NB4 (cell line): ENCODE measurements around the gene MAPK8IP2.

ENCODE experiments used
- DNase-seq: peaks from one replicate; pipeline ENCODE4 v3.0.0; 2010; ENCODE audit warnings: low read depth
- H3K4me3 ChIP-seq: one replicate; pipeline ENCODE4 v1.5.1; 2011; ENCODE audit warnings: mild to moderate bottlenecking, low read depth, low read length, moderate library complexity
- MYC ChIP-seq: IDR thresholded peaks from 2 replicates; pipeline ENCODE4 v1.6.1; 2011; ENCODE audit warnings: low read depth, low read length
- POLR2A ChIP-seq: IDR thresholded peaks from 2 replicates; pipeline ENCODE4 v1.6.1; 2011; ENCODE audit warnings: mild to moderate bottlenecking; ENCODE audit not compliant: insufficient read length; ENCODE audit errors: extremely low read depth
- TF ChIP-seq, protein P1 (sequence below): IDR thresholded peaks from one replicate; pipeline ENCODE4 v1.5.1; 2012; ENCODE audit warnings: low read depth, low read length
- TF ChIP-seq, protein P2 (sequence below): IDR thresholded peaks from 2 replicates; pipeline ENCODE4 v1.6.1; 2011; ENCODE audit warnings: low read depth, low read length

Gene MAPK8IP2

DNA sequence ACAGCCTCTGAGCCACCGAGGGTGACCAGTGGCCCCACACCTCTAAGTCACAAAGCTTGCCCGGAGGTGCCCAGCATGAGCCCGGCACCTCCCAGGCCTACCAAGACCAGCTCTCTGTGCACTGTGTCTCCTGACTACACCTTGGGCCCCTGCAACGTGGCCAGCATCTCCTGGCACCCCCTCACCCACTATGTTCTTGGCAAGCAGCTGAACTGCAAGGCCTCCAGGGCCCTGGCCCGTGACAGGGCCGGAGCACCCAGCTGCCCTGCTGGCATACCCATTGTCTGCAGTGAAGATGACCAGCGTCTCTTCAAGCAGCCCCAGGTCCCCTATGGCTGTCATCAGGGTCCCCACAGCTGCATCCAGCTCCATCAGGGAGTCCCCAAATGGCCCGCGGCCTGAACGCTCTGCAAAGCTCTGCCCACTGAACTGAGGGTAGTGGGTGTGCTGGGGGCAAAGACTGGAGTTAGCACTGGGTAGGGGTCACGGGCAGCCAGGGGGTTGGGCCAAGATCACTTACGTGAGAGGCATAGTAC lies 25.8 kb downstream of the MAPK8IP2 start:
- no peak overlapping the region for H3K4me3 ChIP-seq
- TF ChIP-seq POLR2A = no peak
- no peak for TF ChIP-seq MYC
- TF ChIP-seq, protein P1, sequence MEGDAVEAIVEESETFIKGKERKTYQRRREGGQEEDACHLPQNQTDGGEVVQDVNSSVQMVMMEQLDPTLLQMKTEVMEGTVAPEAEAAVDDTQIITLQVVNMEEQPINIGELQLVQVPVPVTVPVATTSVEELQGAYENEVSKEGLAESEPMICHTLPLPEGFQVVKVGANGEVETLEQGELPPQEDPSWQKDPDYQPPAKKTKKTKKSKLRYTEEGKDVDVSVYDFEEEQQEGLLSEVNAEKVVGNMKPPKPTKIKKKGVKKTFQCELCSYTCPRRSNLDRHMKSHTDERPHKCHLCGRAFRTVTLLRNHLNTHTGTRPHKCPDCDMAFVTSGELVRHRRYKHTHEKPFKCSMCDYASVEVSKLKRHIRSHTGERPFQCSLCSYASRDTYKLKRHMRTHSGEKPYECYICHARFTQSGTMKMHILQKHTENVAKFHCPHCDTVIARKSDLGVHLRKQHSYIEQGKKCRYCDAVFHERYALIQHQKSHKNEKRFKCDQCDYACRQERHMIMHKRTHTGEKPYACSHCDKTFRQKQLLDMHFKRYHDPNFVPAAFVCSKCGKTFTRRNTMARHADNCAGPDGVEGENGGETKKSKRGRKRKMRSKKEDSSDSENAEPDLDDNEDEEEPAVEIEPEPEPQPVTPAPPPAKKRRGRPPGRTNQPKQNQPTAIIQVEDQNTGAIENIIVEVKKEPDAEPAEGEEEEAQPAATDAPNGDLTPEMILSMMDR = no peak
- TF ChIP-seq, protein P2, sequence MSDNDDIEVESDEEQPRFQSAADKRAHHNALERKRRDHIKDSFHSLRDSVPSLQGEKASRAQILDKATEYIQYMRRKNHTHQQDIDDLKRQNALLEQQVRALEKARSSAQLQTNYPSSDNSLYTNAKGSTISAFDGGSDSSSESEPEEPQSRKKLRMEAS = no peak
- no peak for DNase-seq

DNA sequence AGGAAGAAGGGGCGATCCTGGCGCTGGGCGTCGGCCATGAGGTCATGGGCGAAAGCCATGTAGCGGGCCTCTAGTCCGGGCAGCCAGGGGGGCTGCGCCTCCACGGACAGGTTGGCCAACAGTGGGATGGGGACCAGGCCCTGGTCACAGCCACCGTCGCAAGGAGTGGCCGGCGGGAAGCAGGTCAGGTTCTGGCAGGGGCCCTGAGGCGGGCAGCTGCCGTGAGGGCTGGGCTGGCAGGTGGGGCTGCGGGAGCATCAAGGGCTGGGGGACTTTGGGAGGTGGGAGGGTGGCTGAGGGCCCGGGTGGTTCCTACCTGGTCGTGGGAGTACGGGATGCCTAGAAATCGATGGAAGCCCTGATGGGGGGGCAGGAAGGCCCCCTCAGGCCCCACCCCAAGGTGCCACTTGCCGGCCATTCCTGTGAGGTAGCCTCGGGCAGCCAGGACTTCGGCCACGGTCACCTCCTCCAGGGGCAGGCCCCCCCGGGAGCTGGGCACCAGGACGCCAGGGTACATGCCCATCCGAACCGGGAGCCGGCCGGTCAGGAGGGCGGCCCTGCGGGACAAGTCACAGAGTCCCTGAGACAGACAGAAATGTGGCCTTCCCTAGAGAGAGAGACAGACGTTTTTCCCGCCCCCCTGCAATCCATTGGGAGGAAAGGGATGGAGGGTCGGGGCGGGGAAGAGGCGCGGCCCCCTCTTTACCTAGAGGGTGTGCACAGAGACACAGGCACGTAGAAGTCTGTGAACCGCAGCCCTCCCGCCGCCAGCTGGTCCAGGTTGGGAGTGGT lies 26.5 kb downstream of the MAPK8IP2 start:
- TF ChIP-seq, protein P2 = no peak
- TF ChIP-seq POLR2A (no peak), MYC (no peak)
- TF ChIP-seq, protein P1 = no peak
- DNase-seq = no peak
- peak overlapping the region; percentile 64 for H3K4me3 ChIP-seq

DNA sequence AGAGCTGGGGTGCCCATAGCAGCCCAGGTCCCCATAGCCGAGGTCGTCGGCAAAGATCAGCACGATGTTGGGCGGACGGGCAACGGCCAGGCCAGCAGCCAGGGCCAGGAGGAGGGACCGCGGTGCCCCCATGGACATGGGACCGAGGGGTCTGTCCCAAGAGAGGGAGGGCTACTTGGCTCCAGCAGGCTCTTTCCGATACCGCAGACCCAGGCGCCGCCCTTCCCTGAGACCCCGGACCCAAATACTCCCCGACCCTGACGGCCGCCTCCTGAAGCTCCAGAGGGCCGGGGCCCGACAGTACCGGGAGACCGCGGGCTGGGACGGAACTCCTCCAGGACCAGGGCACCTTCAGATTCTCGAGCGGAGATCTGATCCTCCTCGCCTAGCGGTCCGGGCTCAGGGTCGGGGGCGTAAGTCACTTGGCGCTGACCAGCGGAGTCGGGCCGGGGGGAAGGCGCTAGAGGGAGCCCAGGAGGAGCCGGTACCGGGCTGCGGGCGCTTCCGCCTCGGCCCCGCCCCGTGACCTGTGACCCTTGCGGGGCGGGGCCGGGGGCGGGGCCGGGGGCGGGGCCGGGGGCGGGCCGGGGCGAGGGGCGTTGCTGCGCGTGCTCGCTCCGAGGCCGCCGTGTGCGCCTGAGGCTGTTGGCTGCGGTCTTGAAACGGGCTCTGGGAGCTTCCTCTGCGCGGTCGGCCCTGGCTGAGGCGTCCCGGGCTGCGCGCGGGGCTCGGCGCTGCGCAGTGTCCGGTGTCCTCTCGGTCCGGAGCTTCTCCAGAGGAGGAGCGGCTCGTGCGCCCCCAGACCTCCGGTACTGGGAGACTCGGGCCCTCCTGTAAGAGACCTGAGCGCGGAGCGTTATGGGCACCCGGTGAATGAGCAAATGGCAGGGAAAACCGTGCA lies 27.3 kb downstream of the MAPK8IP2 start, which contains the start of gene ARSA:
ARSA (minus strand) TSS at position 511 of the 901 bp plus-strand sequence; CDS start at position 138, 373 bp downstream.
- TF ChIP-seq MYC (no peak), POLR2A (peak; percentile 44)
- TF ChIP-seq, protein P2 = 0 out of 2 replicates have a peak, but pooled peaks have one; percentile 9
- TF ChIP-seq, protein P1 = peak; percentile 7
- H3K4me3 ChIP-seq = peak within 1 kb of the TSS; percentile 80
- peak; percentile 87 for DNase-seq

DNA sequence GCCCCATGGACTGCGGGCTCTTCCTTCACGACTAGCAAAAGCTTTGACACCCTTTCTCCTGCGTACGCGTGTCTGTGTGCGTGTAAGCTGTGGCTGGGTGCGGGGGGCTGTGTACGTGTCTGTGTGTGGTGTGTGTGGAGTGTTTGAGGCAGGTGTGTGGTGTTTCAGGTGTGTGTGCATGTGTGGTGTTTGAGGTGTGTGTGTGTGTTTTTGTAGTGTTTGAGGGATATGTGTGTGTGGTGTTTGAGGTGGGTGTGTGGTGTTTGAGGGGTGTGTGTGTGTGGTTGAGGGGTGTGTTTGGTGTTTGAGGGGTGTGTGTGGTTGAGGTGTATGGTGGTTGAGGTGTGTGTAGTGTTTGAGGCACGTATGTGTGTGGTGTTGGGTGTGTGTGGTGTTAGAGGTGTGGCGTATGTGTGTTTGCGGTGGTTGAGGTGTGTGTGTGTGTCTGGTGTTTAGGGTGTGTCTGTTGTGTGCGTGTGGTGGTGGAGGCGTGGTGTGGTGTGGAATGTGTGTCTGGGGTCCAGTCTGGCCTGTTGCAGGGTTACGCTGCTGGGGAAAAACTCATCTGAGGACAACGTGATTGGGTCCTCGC lies 28.0 kb downstream of the MAPK8IP2 start:
- DNase-seq = no peak
- TF ChIP-seq, protein P1 = no peak
- TF ChIP-seq POLR2A (no peak), MYC (no peak)
- TF ChIP-seq, protein P2 = no peak
- peak overlapping the region; percentile 80 for H3K4me3 ChIP-seq

DNA sequence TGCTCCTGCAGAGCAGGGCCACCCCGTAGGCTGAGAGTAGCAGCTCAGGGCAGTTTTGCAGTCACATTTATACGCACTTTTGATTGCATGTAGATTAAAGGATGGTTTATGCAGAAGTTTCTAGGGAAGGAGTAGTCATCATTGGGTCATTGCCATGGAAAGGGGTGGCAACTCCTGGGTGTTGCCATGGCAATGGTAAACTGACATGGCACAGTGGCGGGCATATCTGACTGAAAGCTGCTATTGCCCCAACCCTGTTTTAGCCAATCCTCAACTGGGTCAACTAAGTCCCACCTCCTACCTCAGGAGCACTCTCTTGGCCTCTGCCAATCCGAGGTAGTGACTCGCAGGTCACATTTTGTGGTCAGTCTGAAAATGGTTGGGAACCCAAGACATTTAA lies 29.8 kb downstream of the MAPK8IP2 start:
- H3K4me3 ChIP-seq = no peak overlapping the region
- no peak for DNase-seq
- TF ChIP-seq MYC = no peak
- TF ChIP-seq, protein P1 = no peak
- TF ChIP-seq, protein P2 = no peak
- TF ChIP-seq POLR2A = no peak
